HEK293 (cell line): ENCODE results near the gene PAM.

ENCODE experiments used
- CTCF ChIP-seq: fragments of 450-650 bp; formaldehyde crosslinking; IDR thresholded peaks from 2 replicates; pipeline ENCODE4 v1.5.1; 2016; ENCODE audit warnings: missing biosample characterization, missing genetic modification characterization
- HIC1 ChIP-seq: fragments of 450-650 bp; formaldehyde crosslinking; IDR thresholded peaks from 2 replicates; pipeline ENCODE4 v1.5.1; 2016; ENCODE audit warnings: missing biosample characterization, missing genetic modification characterization
- KLF16 ChIP-seq: fragments of 450-650 bp; formaldehyde crosslinking; IDR thresholded peaks from 2 replicates; pipeline ENCODE4 v1.5.1; 2017; ENCODE audit warnings: missing biosample characterization, missing genetic modification characterization
- MYNN ChIP-seq: fragments of 450-650 bp; formaldehyde crosslinking; IDR thresholded peaks from 2 replicates; pipeline ENCODE4 v1.5.1; 2016; ENCODE audit warnings: missing biosample characterization, missing genetic modification characterization, borderline replicate concordance
- PBX3 ChIP-seq: sonication (generic); formaldehyde crosslinking; IDR thresholded peaks from 2 replicates; pipeline ENCODE4 v1.8.1; 2022; ENCODE audit warnings: mild to moderate bottlenecking, moderate library complexity, missing genetic modification reagents
- ZNF18 ChIP-seq: fragments of 450-650 bp; formaldehyde crosslinking; IDR thresholded peaks from 2 replicates; pipeline ENCODE4 v1.5.1; 2016; ENCODE audit warnings: missing biosample characterization, missing genetic modification characterization
- ZNF548 ChIP-seq: fragments of 450-650 bp; formaldehyde crosslinking; IDR thresholded peaks from 2 replicates; pipeline ENCODE4 v1.5.1; 2016; ENCODE audit warnings: missing biosample characterization, missing genetic modification characterization
- ZNF560 ChIP-seq: fragments of 450-650 bp; formaldehyde crosslinking; IDR thresholded peaks from 2 replicates; pipeline ENCODE4 v1.5.1; 2017; ENCODE audit warnings: missing biosample characterization, missing genetic modification characterization, borderline replicate concordance
- ZNF660 ChIP-seq: fragments of 450-650 bp; IDR thresholded peaks from 2 replicates; pipeline ENCODE4 v1.5.1; 2018; ENCODE audit warnings: missing biosample characterization, mild to moderate bottlenecking, missing genetic modification characterization
- ZNF777 ChIP-seq: fragments of 450-650 bp; formaldehyde crosslinking; IDR thresholded peaks from 2 replicates; pipeline ENCODE4 v1.5.1; 2017; ENCODE audit warnings: missing biosample characterization, missing genetic modification characterization, borderline replicate concordance
- ZNF792 ChIP-seq: fragments of 450-650 bp; formaldehyde crosslinking; IDR thresholded peaks from 2 replicates; pipeline ENCODE4 v1.5.1; 2016; ENCODE audit warnings: missing biosample characterization, missing genetic modification characterization
- ZSCAN30 ChIP-seq: fragments of 450-650 bp; IDR thresholded peaks from 2 replicates; pipeline ENCODE4 v1.5.1; 2018; ENCODE audit warnings: missing biosample characterization, mild to moderate bottlenecking, missing genetic modification characterization, moderate library complexity

- TF ChIP-seq ZNF792 (tag by site-specific recombination) = no peak
- no peak for TF ChIP-seq PBX3 (CRISPR knock-in tag)
- TF ChIP-seq ZNF18 (tag by site-specific recombination) = no peak
- TF ChIP-seq CTCF (tag by site-specific recombination) = no peak
- TF ChIP-seq ZNF660 (tag by site-specific recombination) = no peak
- TF ChIP-seq ZNF548 (tag by site-specific recombination) = no peak
- no peak for TF ChIP-seq ZNF560
- no peak for TF ChIP-seq ZSCAN30 (tag by site-specific recombination)
- no peak for TF ChIP-seq MYNN (tag by site-specific recombination)
- no peak for TF ChIP-seq HIC1 (tag by site-specific recombination)
- no peak for TF ChIP-seq KLF16 (tag by site-specific recombination)
- no peak for TF ChIP-seq ZNF777 (tag by site-specific recombination)
Observed at GRCh38 chr5:102955488-102955887, 200.4 kb downstream of the PAM start.
